ENCODE data around the gene ZNRF3. TPM values are rescaled to one million over a fixed set of nuclear protein-coding genes. Genes with fewer than 3 reads are reported as not detected.

The ZNRF3 gene
- total and polyA plus RNA-seq, 2 experiments from 2014 or later: 11.1 to 32.2 TPM

GRCh38 chr22:28989484-28989883 is 106.1 kb downstream of the ZNRF3 start:
- peak overlapping the region; percentile 60 for H3K4me3 Mint-ChIP-seq
- peaks cover 5% of the 10 kb centered on the region for H3K27me3 Mint-ChIP-seq (ENCODE audit: insufficient read depth, low read depth, poor library complexity)
- TF ChIP-seq EZH2phosphoT487 (IDR thresholded peaks at IDR 0.05; ENCODE audit: unreplicated experiment): no peak
- no peak for TF ChIP-seq STAT1 (IDR thresholded peaks at IDR 0.05; ENCODE audit: unreplicated experiment)
- no peak for TF ChIP-seq EZH2 (IDR thresholded peaks at IDR 0.05; ENCODE audit: low read depth, unreplicated experiment)
- no peak for TF ChIP-seq ZNF114 (CRISPR knock-in tag; IDR thresholded peaks at IDR 0.05)
- no peak for TF ChIP-seq CREB1 (CRISPR knock-in tag; IDR thresholded peaks at IDR 0.05; ENCODE audit: low read depth)
- TF ChIP-seq CTCF (conservative IDR thresholded peaks at IDR 0.05; ENCODE audit: low read depth in 2 of 2): no peak
- no peak for TF ChIP-seq REST (IDR thresholded peaks at IDR 0.05; ENCODE audit: unreplicated experiment)
- no peak for TF ChIP-seq ZNF462 (CRISPR knock-in tag; IDR thresholded peaks at IDR 0.05)
- TF ChIP-seq NANOG (IDR thresholded peaks at IDR 0.05; ENCODE audit: borderline replicate concordance): no peak
- TF ChIP-seq ZNF331 (CRISPR knock-in tag; IDR thresholded peaks at IDR 0.05; ENCODE audit: low read depth): no peak
- TF ChIP-seq POLR2AphosphoS5 (IDR thresholded peaks at IDR 0.05; ENCODE audit: low read depth): no peak
- TF ChIP-seq JUNB (IDR thresholded peaks at IDR 0.05; ENCODE audit: unreplicated experiment): no peak
- no peak for TF ChIP-seq ETS1 (IDR thresholded peaks at IDR 0.05)
- DNase-seq (ENCODE audit: low spot score) (no peak), ATAC-seq (peak; percentile 73)
- H2AFZ ChIP-seq: no peak overlapping the region
- H3K27me3 ChIP-seq (ENCODE audit: insufficient read depth): no peaks in the 10 kb centered on the region
- no peaks in the 10 kb centered on the region for H4K20me1 ChIP-seq (replicated peaks; ENCODE audit: insufficient read depth)
- peaks cover 10% of the 10 kb centered on the region; the same call in 2 of the 3 replicates for H3K9me3 Mint-ChIP-seq
- H3K9me2 ChIP-seq (ENCODE audit: insufficient read depth): no peaks in the 10 kb centered on the region
- peaks cover 51% of the 10 kb centered on the region for H3K4me1 ChIP-seq (ENCODE audit: insufficient read depth)
- peaks cover 3% of the 10 kb centered on the region; the same call in 1 of the 2 replicates for H3K36me3 ChIP-seq (ENCODE audit: insufficient read depth)
- H3K4me2 ChIP-seq: peak overlapping the region; percentile 62
- peak overlapping the region; percentile 98 for H3K27ac ChIP-seq (ENCODE audit: low read depth)
- peaks cover 67% of the 10 kb centered on the region for H3K4me1 Mint-ChIP-seq
- peak overlapping the region; percentile 26 for H3K4me3 ChIP-seq
- H3F3A ChIP-seq (replicated peaks; ENCODE audit: low read depth): peaks cover 22% of the 10 kb centered on the region
- peak overlapping the region; percentile 98 for H3K27ac Mint-ChIP-seq
- peaks cover 78% of the 10 kb centered on the region for H3K36me3 Mint-ChIP-seq (ENCODE audit: low read depth)
- peaks cover 48% of the 10 kb centered on the region for H3K79me2 ChIP-seq (replicated peaks; ENCODE audit: insufficient read depth)
